GM06990 (cell line): ENCODE results near the gene ZNF701.
"Not testable (repeated sequence)": the region's sequence is repeated elsewhere in the genome, so short reads cannot be mapped to it uniquely, and the experiment has no call there.

ENCODE experiments used
- DNase-seq: peaks from one replicate; pipeline ENCODE4 v3.0.0-alpha.2; 2011; ENCODE audit not compliant: insufficient read length; ENCODE audit errors: extremely low read depth
- H3K27me3 ChIP-seq: replicated peaks from 2 replicates; pipeline ENCODE4 v1.6.0; 2011; ENCODE audit warnings: low read length; ENCODE audit not compliant: control insufficient read depth, insufficient read depth
- H3K36me3 ChIP-seq: 2 replicates; pipeline ENCODE4 v1.5.1; 2011; ENCODE audit warnings: low read length; ENCODE audit not compliant: control insufficient read depth, insufficient read depth
- H3K4me3 ChIP-seq: replicated peaks from 2 replicates; pipeline ENCODE4 v1.5.1; 2011; ENCODE audit warnings: low read depth, mild to moderate bottlenecking, control low read depth, low read length
- CTCF ChIP-seq: IDR thresholded peaks from 2 replicates; pipeline ENCODE4 v1.5.1; 2011; ENCODE audit warnings: low read length, control low read depth, mild to moderate bottlenecking, inconsistent platforms; ENCODE audit not compliant: insufficient read depth, poor library complexity, severe bottlenecking

Gene ZNF701

GRCh38 chr19:52541608-52542007 is 28.5 kb upstream of the ZNF701 start:
- Histone ChIP-seq H3K36me3 (peaks cover 7% of the 10 kb centered on the region), H3K4me3 (no peak overlapping the region), H3K27me3 (no peaks in the 10 kb centered on the region)
- TF ChIP-seq CTCF, result no peak
- no peak for DNase-seq

GRCh38 chr19:52542541-52542940 is 27.5 kb upstream of the ZNF701 start:
- not testable (repeated sequence) for H3K36me3 ChIP-seq, H3K4me3 ChIP-seq, H3K27me3 ChIP-seq, DNase-seq

DNA sequence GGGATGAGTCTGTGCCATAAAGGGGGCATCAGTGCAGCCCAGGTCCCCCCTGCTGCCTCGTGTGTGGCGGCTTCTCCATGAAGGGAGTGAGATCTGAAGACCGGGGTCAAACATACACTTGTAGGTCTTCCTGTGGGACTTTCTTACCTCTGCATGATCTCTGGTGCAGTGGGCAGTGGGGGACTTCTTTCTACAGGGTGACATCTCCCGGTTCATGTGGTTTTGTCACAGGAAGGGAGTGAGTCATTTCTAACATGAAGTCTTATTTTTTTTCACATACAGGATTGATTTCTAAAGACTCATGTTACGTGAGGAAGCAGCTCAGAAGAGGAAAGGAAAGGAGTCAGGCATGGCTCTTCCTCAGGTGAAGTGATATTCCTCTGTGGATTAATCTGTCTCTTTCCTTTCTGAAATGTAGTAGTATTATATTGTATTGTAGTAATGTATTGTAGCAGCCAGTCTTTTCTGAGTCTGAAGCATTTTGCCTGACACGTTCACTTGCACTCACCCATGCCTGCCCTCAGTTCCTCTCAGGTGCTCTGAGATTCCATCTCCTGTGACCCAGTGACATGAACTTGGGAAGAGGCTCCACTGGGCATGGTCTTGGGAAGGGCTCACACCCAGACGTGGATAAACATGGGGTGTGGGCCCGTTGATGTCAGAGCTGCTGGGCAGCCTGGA is 27.0 kb upstream of the ZNF701 start:
- Histone ChIP-seq H3K4me3 (no peak overlapping the region), H3K36me3 (peaks cover 8% of the 10 kb centered on the region), H3K27me3 (no peaks in the 10 kb centered on the region)
- no peak for TF ChIP-seq CTCF
- DNase-seq, result peak; percentile 37

GRCh38 chr19:52554216-52554971 is 15.7 kb upstream of the ZNF701 start:
- H3K36me3 ChIP-seq, result peaks cover 6% of the 10 kb centered on the region

GRCh38 chr19:52557231-52557995 is 12.7 kb upstream of the ZNF701 start:
- DNase-seq, result no peak
- H3K36me3 ChIP-seq, result peaks cover 6% of the 10 kb centered on the region
- no peak for TF ChIP-seq CTCF

More at GRCh38 chr19:52554216-52554971, 15.7 kb upstream of the ZNF701 start:
- no peak for TF ChIP-seq CTCF
- Histone ChIP-seq H3K27me3 (no peaks in the 10 kb centered on the region), H3K4me3 (no peak overlapping the region)
- DNase-seq, result no peak

GRCh38 chr19:52558732-52559445 is 11.2 kb upstream of the ZNF701 start:
- DNase-seq, H3K36me3 ChIP-seq, H3K27me3 ChIP-seq, H3K4me3 ChIP-seq: not testable (repeated sequence)

More at GRCh38 chr19:52557231-52557995, 12.7 kb upstream of the ZNF701 start:
- H3K27me3 ChIP-seq, result no peaks in the 10 kb centered on the region
- no peak overlapping the region for H3K4me3 ChIP-seq

DNA sequence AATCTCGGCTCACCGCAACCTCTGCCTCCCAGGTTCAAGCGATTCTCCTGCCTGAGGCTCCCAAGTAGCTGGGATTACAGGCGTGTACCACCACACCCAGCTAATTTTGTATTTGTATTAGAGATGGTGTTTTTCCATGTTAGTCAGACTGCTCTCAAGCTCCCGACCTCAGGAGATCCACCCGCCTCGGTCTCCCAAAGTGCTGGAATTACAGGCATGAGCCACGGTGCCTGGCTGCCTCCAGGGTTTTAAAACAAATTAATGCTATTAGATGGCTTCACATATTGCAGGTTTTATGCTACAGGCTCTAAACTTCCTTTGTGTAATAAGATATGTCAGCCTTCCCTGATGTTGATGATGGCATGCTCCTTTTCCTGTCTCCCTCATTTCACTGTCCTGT is 8.5 kb upstream of the ZNF701 start:
- H3K36me3 ChIP-seq, DNase-seq, H3K4me3 ChIP-seq: not testable (repeated sequence)

More for the DNA sequence above, 8.5 kb upstream of the ZNF701 start:
- H3K27me3 ChIP-seq, result not testable (repeated sequence)
